Vagina (tissue), 2 donors: ENCODE measurements around the gene FOLR3. TPM values are rescaled to one million over a fixed set of nuclear protein-coding genes. Genes with fewer than 3 reads are reported as not detected.
"Not testable (repeated sequence)": the region's sequence is repeated elsewhere in the genome, so short reads cannot be mapped to it uniquely, and the experiment has no call there.

ENCODE experiments used
- DNase-seq, 2 donors: peaks; one replicate each; pipeline ENCODE4 v3.0.0-alpha.2; 2017; ENCODE audit errors: extremely low spot score in 2 of 2
- H3K27ac ChIP-seq: fragments of 200-600 bp; sonication (generic); one replicate; pipeline ENCODE4 v1.5.1; 2019
- H3K27me3 ChIP-seq: fragments of 200-600 bp; sonication (generic); one replicate; pipeline ENCODE4 v1.5.1; 2019
- H3K36me3 ChIP-seq, 2 donors: fragments of 200-600 bp; sonication (generic); one replicate each; pipeline ENCODE4 v1.5.1; 2017 to 2019
- H3K4me1 ChIP-seq: fragments of 200-600 bp; sonication (generic); one replicate; pipeline ENCODE4 v1.5.1; 2019
- H3K4me3 ChIP-seq, 2 donors: fragments of 200-600 bp; sonication (generic); 1 replicate in 1 of 2; 2 replicates in 1 of 2; pipeline ENCODE4 v1.5.1; 2016 to 2019
- H3K9me3 ChIP-seq: fragments of 200-600 bp; sonication (generic); one replicate; pipeline ENCODE4 v1.5.1; 2019
- POLR2A ChIP-seq, 2 donors: fragments of 450-650 bp; IDR thresholded peaks; one replicate each; pipeline ENCODE4 v1.6.1; 2017; ENCODE audit warnings: antibody characterized with exemption in 2 of 2, mild to moderate bottlenecking in 2 of 2, moderate library complexity in 2 of 2
- POLR2AphosphoS5 ChIP-seq, 2 donors: sonication (generic); formaldehyde crosslinking; IDR thresholded peaks; one replicate each; pipeline ENCODE4 v1.9.0; 2017; ENCODE audit warnings: antibody characterized with exemption in 2 of 2, mild to moderate bottlenecking in 2 of 2, low read depth in 1 of 2; ENCODE audit not compliant: insufficient read depth in 1 of 2
- intact Hi-C: fragments of 100-400 bp; cut with DNase I; formaldehyde crosslinking; loops from one replicate; pipeline ENCODE4 v1.15.1; 2023
- total RNA-seq: library from RNA; depleted of rRNA; stranded (reverse); fragments of >200 nt; gene quantifications from one replicate; pipeline ENCODE4 v1.2.3, GENCODE V29; 2016
- TF ChIP-seq, protein P1 (sequence below), 3 experiments: fragments of 450-650 bp in 2 of 3; fragments of 200-600 bp in 1 of 3; sonication (generic) in 1 of 3; IDR thresholded peaks; one replicate each; pipeline ENCODE4 v1.5.1; 2017 to 2019; ENCODE audit warnings: antibody characterized with exemption in 3 of 3, mild to moderate bottlenecking in 2 of 3, moderate library complexity in 2 of 3

Gene FOLR3
- total RNA-seq, 1 donor from 2014 or later = not detected

DNA sequence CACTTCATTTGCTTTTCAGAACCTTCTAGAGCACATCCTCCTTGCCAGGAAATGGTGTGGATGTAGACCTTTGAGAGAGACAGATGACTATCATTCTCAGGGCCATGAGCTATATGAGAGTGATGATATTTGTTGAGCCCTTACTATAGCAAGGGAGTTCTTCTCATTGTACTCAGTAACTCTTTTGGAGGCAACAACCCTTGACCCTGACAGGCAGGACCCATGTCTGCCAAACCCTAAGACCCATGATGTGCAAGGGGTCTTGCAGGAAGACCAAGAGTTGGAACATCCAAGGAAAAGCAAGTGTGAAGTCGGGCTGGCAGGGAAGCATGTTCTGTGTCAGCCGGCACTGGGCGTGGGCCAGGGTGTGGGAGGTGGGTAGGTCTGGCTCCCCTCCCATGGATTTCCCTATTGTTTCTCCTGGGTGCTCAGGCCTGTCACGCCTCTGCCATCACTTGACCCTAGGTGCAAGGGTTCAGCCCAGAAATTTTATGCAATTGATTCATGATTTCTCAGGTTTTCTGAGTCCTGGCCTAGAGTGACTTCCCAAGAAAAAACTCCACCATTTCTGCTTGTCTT, 1.2 kb downstream of the FOLR3 start:
- intact Hi-C loops = no loop called here
- H3K9me3 ChIP-seq = no peaks in the 10 kb centered on the region
- no peaks in the 10 kb centered on the region for H3K27me3 ChIP-seq
- no peaks in the 10 kb centered on the region for H3K4me1 ChIP-seq
- H3K27ac ChIP-seq = no peak overlapping the region
- H3K4me3 ChIP-seq = no peak overlapping the region
- DNase-seq = no peak
- TF ChIP-seq, protein P1, sequence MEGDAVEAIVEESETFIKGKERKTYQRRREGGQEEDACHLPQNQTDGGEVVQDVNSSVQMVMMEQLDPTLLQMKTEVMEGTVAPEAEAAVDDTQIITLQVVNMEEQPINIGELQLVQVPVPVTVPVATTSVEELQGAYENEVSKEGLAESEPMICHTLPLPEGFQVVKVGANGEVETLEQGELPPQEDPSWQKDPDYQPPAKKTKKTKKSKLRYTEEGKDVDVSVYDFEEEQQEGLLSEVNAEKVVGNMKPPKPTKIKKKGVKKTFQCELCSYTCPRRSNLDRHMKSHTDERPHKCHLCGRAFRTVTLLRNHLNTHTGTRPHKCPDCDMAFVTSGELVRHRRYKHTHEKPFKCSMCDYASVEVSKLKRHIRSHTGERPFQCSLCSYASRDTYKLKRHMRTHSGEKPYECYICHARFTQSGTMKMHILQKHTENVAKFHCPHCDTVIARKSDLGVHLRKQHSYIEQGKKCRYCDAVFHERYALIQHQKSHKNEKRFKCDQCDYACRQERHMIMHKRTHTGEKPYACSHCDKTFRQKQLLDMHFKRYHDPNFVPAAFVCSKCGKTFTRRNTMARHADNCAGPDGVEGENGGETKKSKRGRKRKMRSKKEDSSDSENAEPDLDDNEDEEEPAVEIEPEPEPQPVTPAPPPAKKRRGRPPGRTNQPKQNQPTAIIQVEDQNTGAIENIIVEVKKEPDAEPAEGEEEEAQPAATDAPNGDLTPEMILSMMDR (IDR thresholded peaks at IDR 0.05) = no peak
- no peak for TF ChIP-seq POLR2A (IDR thresholded peaks at IDR 0.05)
- no peak for TF ChIP-seq POLR2AphosphoS5 (IDR thresholded peaks at IDR 0.05; ENCODE audit: insufficient read depth in 1 of 2, low read depth in 1 of 2)
- H3K36me3 ChIP-seq = no peaks in the 10 kb centered on the region

DNA sequence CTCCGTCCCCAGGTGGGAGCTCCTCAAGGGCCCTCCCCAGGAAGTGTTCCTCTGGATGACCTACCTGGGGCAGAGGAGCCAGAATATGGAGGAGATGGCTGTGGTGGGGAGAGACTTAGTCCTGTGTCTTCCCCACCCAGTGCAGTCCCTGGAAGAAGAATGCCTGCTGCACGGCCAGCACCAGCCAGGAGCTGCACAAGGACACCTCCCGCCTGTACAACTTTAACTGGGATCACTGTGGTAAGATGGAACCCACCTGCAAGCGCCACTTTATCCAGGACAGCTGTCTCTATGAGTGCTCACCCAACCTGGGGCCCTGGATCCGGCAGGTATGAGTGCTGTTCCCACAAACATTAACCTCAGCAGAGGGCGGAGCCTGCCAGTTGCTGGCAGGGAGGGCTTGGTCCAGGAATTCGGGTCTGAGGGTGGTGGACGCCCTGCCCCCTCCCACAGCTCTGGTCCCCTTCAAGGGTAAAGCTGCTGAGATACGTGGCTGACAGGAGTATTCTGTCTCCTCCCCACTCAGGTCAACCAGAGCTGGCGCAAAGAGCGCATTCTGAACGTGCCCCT, 3.4 kb downstream of the FOLR3 start:
- Histone ChIP-seq H3K4me3 (no peak overlapping the region), H3K27me3 (no peaks in the 10 kb centered on the region), H3K9me3 (no peaks in the 10 kb centered on the region), H3K4me1 (no peaks in the 10 kb centered on the region), H3K27ac (no peak overlapping the region), H3K36me3 (no peaks in the 10 kb centered on the region)
- no peak for DNase-seq
- intact Hi-C loops = no loop called here
- TF ChIP-seq, protein P1 (IDR thresholded peaks at IDR 0.05) = no peak
- TF ChIP-seq POLR2AphosphoS5 (IDR thresholded peaks at IDR 0.05; ENCODE audit: insufficient read depth in 1 of 2, low read depth in 1 of 2) = no peak
- TF ChIP-seq POLR2A (IDR thresholded peaks at IDR 0.05) = no peak

DNA sequence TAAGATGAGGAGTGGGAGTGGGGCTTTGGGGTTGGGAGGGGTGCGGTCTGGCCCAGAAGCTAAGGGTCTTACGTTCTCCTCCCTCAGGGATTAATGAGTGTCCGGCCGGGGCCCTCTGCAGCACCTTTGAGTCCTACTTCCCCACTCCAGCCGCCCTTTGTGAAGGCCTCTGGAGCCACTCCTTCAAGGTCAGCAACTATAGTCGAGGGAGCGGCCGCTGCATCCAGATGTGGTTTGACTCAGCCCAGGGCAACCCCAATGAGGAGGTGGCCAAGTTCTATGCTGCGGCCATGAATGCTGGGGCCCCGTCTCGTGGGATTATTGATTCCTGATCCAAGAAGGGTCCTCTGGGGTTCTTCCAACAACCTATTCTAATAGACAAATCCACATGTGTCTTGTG, 4.0 kb downstream of the FOLR3 start:
- Histone ChIP-seq H3K4me1 (no peaks in the 10 kb centered on the region), H3K9me3 (no peaks in the 10 kb centered on the region), H3K36me3 (no peaks in the 10 kb centered on the region), H3K27me3 (no peaks in the 10 kb centered on the region), H3K27ac (no peak overlapping the region), H3K4me3 (no peak overlapping the region)
- intact Hi-C loops = no loop called here
- TF ChIP-seq POLR2AphosphoS5 (IDR thresholded peaks at IDR 0.05; ENCODE audit: insufficient read depth in 1 of 2, low read depth in 1 of 2) (no peak), POLR2A (IDR thresholded peaks at IDR 0.05) (no peak)
- TF ChIP-seq, protein P1 (IDR thresholded peaks at IDR 0.05) = no peak
- DNase-seq = no peak

DNA sequence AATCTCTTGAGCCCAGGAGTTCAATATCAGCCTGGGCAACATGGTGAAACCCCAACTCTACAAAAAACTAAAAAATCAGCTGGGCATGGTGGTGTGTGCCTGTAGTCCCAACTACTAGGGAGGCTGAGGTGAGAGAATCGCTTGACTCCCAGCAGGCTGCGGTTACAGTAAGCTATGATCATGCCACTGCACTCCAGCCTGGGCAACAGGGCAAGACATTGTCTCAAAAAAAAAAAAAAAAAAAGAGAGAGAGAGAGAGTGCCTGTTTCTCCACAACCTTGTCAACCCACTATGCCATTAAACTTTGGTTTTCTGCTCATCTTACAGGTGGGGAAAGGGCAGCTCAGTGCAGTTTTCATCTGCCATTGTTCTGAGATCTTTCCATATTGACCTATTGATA, 5.1 kb downstream of the FOLR3 start:
- no peak overlapping the region for H3K27ac ChIP-seq
- H3K9me3 ChIP-seq = no peaks in the 10 kb centered on the region
- H3K4me1 ChIP-seq = no peaks in the 10 kb centered on the region
- H3K4me3 ChIP-seq = no peak overlapping the region
- H3K27me3 ChIP-seq = no peaks in the 10 kb centered on the region
- no peak for DNase-seq
- intact Hi-C loops = loop anchor here (10.0 kb wide), 1 partner anchor 274 kb away; no protein-coding TSS in a partner anchor
- H3K36me3 ChIP-seq = no peaks in the 10 kb centered on the region
- TF ChIP-seq POLR2AphosphoS5 (IDR thresholded peaks at IDR 0.05; ENCODE audit: insufficient read depth in 1 of 2, low read depth in 1 of 2) (no peak), POLR2A (IDR thresholded peaks at IDR 0.05) (no peak)
- TF ChIP-seq, protein P1 (IDR thresholded peaks at IDR 0.05) = no peak

DNA sequence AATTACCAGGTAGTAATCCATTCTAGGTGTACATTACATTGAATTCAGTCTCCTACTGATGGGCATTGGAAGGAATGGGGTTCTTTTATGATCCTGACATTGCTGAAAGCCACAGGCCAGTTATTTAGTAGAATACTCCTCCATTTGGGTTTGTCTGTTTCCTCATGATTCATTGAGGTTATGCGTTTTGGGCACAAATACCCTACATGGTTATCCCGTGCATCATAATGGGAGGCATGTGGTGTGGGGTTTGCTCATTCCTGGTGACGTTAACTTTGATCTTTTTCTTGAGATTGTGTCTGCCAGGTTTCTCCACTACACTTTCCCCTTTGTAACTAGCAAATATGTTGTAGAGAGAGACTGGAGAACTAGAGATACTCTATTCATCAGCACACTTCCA, 5.5 kb downstream of the FOLR3 start:
- Histone ChIP-seq H3K4me3 (no peak overlapping the region), H3K27me3 (no peaks in the 10 kb centered on the region), H3K4me1 (no peaks in the 10 kb centered on the region), H3K9me3 (no peaks in the 10 kb centered on the region), H3K36me3 (no peaks in the 10 kb centered on the region), H3K27ac (no peak overlapping the region)
- intact Hi-C loops = loop anchor here (10.0 kb wide), 1 partner anchor 274 kb away; no protein-coding TSS in a partner anchor
- no peak for DNase-seq
- TF ChIP-seq POLR2AphosphoS5 (IDR thresholded peaks at IDR 0.05; ENCODE audit: insufficient read depth in 1 of 2, low read depth in 1 of 2) = no peak
- TF ChIP-seq, protein P1 (IDR thresholded peaks at IDR 0.05) = no peak

DNA sequence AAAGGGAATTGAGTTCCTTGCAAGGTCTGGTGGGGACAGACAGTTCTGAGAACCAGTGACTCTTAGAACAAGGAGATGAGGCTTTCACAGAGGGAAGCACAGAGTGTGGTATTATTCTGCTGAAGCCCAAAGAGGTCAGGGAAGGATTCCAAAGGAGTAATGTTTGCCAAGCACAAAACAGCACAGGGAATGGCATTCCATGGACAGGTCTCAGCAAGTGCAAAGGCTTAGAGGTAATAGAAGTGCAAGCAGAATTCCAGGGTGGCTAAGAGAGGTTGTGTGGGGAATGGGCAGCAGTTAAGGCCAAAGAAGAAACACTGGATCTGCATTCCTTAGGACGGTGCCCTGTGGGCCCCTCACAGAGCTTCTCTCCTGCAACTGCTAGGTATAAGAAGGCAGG, 6.6 kb downstream of the FOLR3 start:
- H3K36me3 ChIP-seq, H3K4me1 ChIP-seq, H3K9me3 ChIP-seq, H3K27ac ChIP-seq, DNase-seq, H3K4me3 ChIP-seq, H3K27me3 ChIP-seq: not testable (repeated sequence)
- intact Hi-C loops = loop anchor here (10.0 kb wide), 1 partner anchor 273 kb away; no protein-coding TSS in a partner anchor

DNA sequence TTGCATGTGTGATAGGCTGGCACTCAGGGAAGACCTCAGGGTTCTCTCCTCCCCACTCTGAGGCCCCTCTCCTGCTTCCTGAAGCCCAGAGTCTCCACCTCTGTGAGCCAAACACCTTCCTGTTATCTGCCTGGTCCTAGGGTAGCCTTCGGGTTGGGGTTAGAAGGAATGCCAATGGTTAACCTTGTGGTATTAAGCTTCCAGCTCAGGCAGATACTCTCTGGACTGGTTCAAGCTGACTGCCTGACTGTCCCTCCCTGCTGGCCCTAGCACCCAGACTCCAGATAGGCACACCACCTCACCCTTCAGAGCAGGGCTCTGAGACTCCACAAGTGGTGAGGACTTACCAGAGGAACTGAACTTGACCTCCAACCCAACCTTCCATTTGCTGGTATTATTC, 7.0 kb downstream of the FOLR3 start:
- H3K4me3 ChIP-seq, H3K27me3 ChIP-seq, H3K36me3 ChIP-seq, DNase-seq, H3K4me1 ChIP-seq, H3K9me3 ChIP-seq, H3K27ac ChIP-seq: not testable (repeated sequence)
- intact Hi-C loops = loop anchor here (10.0 kb wide), 1 partner anchor 272 kb away; no protein-coding TSS in a partner anchor
